ENCODE data around the gene THY1.
"Not testable (repeated sequence)": the region's sequence is repeated elsewhere in the genome, so short reads cannot be mapped to it uniquely, and the experiment has no call there.

Gene THY1

DNA sequence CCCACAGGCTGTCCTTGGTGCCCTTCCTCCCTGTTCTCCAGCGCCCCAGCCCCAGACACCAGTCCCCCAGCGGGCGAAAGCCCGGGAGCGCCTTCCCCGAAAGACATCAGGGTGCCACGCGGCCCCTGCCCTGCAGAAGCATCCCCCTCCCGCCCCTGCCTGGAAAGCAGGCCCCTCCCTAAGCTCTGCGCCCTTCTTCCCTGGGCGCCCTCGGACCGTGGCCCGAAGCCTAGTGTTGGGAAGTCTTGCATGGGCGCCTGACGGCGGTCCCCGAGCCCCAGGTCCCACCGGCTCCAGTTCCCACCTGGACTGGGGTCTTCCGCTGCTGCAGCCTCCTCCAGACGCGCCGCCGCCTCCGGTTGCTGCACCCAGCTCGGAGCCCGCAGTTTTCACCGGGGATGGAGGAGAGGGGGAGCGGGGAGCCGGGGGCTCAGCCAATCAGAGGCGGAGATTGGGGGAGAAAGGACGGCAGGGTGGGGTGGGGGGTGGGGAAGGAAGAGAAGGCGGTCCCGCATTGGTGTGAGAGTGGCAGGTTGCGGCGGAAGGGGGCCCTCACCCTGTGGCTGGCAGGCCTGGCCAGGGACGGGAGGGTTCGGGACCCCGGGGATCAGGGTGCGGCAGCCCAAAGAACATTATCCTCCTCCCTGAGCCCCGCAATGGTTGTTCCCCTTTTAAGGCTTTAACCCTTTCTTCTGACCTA is at the start of gene THY1:
Gene THY1, minus strand, starts transcription at position 364 of the 700 bp plus-strand sequence. CDS start 2,267 bp downstream, outside the sequence.
- DNase-seq: no peak

GRCh38 chr11:119472186-119472855 is 49.3 kb upstream of the THY1 start:
- peak; percentile 69 for DNase-seq

- no peak for DNase-seq
Measured at GRCh38 chr11:119471329-119471728, 48.4 kb upstream of the THY1 start.

DNA sequence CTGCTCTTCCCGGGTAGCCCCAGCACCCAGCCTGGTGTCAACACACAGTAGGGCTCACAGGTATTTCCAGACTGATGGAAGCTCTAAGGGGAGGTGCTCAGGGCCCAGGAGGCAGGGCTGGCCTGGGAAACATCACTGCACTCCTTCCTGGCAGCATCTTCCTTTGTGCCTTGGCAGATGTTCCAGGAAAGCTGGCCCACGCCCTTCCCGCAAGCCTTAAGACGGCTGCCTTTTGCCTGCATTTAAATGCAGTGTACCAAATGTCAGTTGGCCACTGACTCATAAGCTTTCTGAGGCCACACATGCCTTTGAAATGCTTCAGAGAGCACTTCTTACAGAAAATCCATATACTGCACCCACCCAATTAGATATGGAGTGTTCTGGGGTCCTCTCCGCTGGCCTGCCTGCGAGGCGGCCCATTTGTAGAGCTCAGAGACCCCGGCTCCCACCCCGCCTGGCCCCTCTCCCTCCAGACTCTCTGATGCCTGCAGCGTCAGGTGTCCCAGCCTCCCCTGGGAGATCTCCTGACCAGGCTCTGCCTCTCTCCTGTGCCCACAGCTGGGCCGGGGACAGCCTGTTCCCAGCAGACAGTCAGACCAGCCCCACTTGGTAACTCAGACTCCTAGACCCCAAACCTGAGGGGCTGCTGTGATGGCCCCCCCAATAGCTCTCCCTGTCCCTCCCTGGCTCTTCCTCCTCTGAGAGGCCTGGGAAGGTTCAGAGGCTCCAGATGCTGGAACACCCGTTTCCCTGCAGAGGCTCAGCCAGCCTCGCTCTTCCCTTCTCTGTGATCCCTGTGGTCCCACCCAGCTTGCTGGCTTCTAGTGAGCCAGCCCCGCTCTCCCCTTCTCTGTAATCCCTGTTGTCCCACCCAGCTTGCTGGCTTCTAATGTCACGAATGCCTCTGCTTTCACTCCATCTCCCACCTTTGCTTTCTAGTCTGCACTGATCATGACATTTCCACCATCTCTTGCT is 47.6 kb upstream of the THY1 start:
- no peak for DNase-seq

DNA sequence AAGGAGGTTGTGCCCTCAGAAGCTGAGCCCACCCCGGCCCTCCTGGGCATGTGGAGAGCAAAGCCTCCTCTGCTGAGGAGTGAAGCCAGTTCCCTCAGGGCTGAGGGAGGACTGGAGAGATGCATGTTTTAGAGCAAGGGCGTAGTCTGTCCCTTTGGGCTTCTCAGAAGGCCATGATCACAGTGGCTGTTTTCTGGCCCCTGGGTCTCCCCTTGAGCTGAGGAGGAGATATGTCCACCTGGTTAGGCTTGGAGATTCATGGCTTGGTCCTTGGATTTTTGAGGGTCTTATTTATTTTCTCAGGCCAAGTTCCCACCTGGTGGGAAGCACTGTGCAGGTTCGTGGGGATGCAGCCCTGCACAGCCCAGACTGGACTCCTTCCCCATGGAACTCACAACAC is 46.5 kb upstream of the THY1 start:
- no peak for DNase-seq

- DNase-seq: no peak
Measured at GRCh38 chr11:119468511-119468910, 45.5 kb upstream of the THY1 start.

GRCh38 chr11:119461229-119461963 is 38.4 kb upstream of the THY1 start:
- DNase-seq: no peak

DNA sequence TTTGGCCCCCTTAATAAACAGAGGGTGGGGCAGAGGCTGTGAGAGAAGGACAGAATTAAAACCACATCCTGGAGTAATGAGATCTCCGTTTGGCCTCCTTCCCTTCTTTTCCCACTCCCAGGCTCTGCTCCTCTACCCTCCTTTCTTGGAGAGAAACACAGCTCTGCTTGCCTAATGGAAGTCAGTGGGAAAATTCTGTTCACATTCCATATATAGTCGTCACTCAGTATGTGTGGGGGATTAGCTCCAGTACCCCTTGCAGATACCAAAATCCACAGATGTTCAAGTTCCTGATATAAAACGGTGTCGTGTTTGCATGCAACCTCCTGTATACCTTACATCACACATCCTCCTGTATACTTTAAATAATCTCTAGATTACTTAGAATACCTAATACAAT is 37.6 kb upstream of the THY1 start:
- no peak for DNase-seq

GRCh38 chr11:119460097-119460496 is 37.1 kb upstream of the THY1 start:
- DNase-seq: no peak

- DNase-seq: no peak
Measured at GRCh38 chr11:119459293-119459976, 36.5 kb upstream of the THY1 start.

GRCh38 chr11:119455708-119456107 is 32.7 kb upstream of the THY1 start:
- DNase-seq: not testable (repeated sequence)

GRCh38 chr11:119455241-119455640 is 32.3 kb upstream of the THY1 start:
- DNase-seq: not testable (repeated sequence)

DNA sequence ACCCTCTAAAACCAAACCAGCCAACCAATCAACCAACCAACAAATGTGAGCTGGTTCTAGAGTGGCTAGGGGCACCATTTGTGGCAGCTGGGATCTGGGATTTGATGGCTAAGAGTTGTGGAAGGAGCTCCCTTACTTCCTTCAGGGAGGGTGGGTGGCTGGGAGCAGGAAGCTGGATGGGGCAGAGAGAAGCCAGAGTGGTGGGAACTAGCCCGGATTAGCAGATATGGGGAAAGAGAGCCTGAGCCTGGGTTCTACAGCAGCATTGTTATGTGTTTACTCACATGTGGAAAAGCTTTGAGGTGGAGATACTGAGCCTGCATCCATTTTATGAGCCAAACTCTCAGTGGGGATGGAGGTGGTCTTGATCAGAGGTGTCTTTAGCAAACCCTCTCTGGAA is 30.9 kb upstream of the THY1 start:
- DNase-seq: no peak

- no peak for DNase-seq
Measured at GRCh38 chr11:119450590-119451326, 27.8 kb upstream of the THY1 start.

DNA sequence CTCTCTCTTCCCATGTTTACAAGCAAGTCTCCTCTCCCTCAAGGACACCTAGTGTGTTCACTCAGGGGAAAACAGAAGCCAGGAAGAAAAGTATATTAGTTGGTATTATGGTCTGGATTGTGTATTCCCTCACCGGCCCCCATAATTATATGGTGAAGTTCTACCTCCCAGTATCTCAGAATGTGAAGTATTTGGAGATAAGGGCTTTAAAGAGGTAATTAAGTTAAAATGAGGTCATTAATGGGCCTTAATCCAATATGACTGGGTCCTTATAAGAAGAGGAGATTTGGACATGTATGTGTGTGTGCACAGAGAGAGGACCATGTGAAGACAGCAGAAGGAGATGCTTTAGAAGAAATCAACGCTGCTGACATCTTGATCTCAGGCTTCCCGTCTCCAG is 26.5 kb upstream of the THY1 start:
- DNase-seq: no peak

DNA sequence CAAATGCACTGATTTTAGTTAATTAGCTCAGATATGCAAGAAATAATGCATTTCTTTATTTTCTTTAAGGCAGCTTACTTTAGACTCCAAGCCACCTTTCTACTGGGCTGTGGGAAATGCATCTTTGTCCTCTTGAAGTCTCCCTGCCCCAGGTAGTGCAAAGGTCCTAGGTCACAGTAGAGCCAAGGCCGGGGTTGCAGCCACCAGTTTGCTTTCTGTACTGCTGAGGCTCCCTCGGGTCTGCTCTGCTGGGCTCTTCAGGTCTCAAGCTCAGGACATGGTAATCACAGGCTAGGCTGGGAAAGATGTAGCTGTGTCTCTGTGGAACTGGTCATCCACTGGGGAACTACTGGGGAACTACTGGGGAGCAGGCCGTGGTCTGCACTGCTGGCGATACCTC is 25.4 kb upstream of the THY1 start:
- DNase-seq: no peak

DNA sequence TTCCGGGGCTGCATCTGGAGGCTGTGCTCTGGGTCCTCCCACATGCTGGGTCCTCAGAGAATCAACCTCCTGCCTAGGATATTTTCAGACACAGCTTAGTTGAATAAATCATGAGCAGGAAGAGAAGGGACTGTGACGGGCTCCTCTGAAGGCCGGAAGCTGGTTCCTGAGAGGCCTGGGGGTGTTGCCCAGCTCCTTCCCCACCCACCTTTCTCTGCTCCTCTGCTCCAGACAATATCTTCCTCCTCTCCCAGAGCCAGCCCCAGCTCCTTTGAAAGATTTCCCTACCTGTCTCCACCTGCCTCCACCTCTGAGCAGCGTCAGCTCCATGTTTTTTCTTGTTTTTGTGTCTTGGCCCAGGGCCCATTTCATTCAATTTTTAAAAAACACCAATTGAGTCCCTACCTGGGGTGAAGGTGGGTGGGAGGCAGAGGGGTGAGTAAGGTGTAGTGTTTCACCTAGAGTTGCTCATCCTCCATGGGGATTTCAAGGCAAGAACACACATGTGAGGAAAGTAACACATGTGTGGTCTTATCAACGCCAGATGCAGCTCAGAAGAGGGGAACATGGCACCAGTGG is 24.8 kb upstream of the THY1 start:
- DNase-seq: no peak

GRCh38 chr11:119446871-119447663 is 24.1 kb upstream of the THY1 start:
- DNase-seq: no peak

GRCh38 chr11:119446434-119446833 is 23.5 kb upstream of the THY1 start:
- DNase-seq: no peak

GRCh38 chr11:119445850-119446249 is 22.9 kb upstream of the THY1 start:
- no peak for DNase-seq
